ENCODE data around the gene MTSS2. TPM values are rescaled to one million over a fixed set of nuclear protein-coding genes. Genes with fewer than 3 reads are reported as not detected.

Gene MTSS2
- total and polyA plus RNA-seq, 2 of the 8 experiments (the other 6 are each of a cell fraction or from before 2014, with no cell fraction given), result 23.3 to 36.7 TPM

GRCh38 chr16:70725912-70726828 lies 40.3 kb upstream of the MTSS2 start (continued):
- TF ChIP-seq CHD1 (IDR thresholded peaks at IDR 0.05; ENCODE audit: low read depth, low read length), result no peak
- TF ChIP-seq EGR1 (IDR thresholded peaks at IDR 0.05; ENCODE audit: borderline replicate concordance, low read depth, low read length), result no peak
- no peak for TF ChIP-seq E2F6 (IDR thresholded peaks at IDR 0.05)
- no peak for TF ChIP-seq MAX (IDR thresholded peaks at IDR 0.05)

All from H1 (cell line).